Colon (tissue), 2 donors: ENCODE data around the gene XK.
"Not testable (repeated sequence)": the region's sequence is repeated elsewhere in the genome, so short reads cannot be mapped to it uniquely, and the experiment has no call there.

Experiments used
- FAIRE-seq: peaks from 2 replicates; lab custom pipeline; 2012; peaks lifted over from hg19 to GRCh38; lab: Jason Lieb, UNC
- donor health status: control.
- donor health status: control.

Gene XK

GRCh38 chrX:37754516-37754915 lies 68.9 kb downstream of the XK start:
- peak; percentile 41 for FAIRE-seq

- FAIRE-seq, result no peak
Measured at GRCh38 chrX:37755025-37755424, 69.4 kb downstream of the XK start.

- FAIRE-seq, result no peak
Measured at GRCh38 chrX:37757082-37757481, 71.5 kb downstream of the XK start.

- FAIRE-seq, result no peak
Measured at GRCh38 chrX:37759351-37759750, 73.8 kb downstream of the XK start.

GRCh38 chrX:37759878-37760418 lies 74.4 kb downstream of the XK start:
- no peak for FAIRE-seq

GRCh38 chrX:37763400-37763799 lies 77.8 kb downstream of the XK start:
- FAIRE-seq, result no peak

- FAIRE-seq, result no peak
Measured at GRCh38 chrX:37765507-37765906, 79.9 kb downstream of the XK start.

GRCh38 chrX:37767430-37767829 lies 81.8 kb downstream of the XK start:
- no peak for FAIRE-seq

- FAIRE-seq, result not testable (repeated sequence)
Measured at GRCh38 chrX:37768866-37769265, 83.3 kb downstream of the XK start.

- FAIRE-seq, result peak; percentile 64
Measured at GRCh38 chrX:37776283-37776986, 90.8 kb downstream of the XK start.

GRCh38 chrX:37776987-37777325 lies 91.4 kb downstream of the XK start:
- FAIRE-seq, result peak; percentile 53

- no peak for FAIRE-seq
Measured at GRCh38 chrX:37779857-37780256, 94.3 kb downstream of the XK start, which contains the start of gene CYBB. CYBB (plus strand) TSS chrX:37780059; CDS start chrX:37780078, 19 bp downstream.

GRCh38 chrX:37781081-37781480 lies 95.5 kb downstream of the XK start:
- FAIRE-seq, result no peak
